Retina (tissue), 1 donor: ENCODE results near the gene TMEM245.
"Not testable (repeated sequence)": the region's sequence is repeated elsewhere in the genome, so short reads cannot be mapped to it uniquely, and the experiment has no call there.

Experiments used
- DNase-seq: peaks from one replicate; pipeline ENCODE4 v3.0.0-alpha.2; 2016

Gene TMEM245

DNA sequence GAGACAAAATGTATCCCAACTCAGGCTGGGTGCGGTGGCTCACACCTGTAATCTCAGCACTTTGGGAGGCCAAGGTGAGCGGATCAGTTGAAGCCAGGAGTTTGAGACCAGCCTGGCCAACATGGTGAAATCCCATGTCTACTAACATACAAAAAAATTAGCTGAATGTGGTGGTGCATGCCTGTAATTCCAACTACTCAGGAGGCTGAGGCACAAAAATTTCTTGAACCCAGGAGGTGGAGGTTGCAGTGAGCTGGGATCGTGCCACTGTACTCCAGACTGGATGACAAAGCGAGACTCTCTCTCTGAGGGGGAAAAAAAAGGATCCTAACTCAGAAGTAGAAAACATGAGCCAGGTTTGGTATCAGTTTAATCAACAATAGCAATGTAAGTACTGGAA is 66.6 kb downstream of the TMEM245 start:
- DNase-seq, result not testable (repeated sequence)

- no peak for DNase-seq
Observed at GRCh38 chr9:109052416-109052815, 67.3 kb downstream of the TMEM245 start.

- no peak for DNase-seq
Observed at GRCh38 chr9:109051733-109052132, 68.0 kb downstream of the TMEM245 start.

DNA sequence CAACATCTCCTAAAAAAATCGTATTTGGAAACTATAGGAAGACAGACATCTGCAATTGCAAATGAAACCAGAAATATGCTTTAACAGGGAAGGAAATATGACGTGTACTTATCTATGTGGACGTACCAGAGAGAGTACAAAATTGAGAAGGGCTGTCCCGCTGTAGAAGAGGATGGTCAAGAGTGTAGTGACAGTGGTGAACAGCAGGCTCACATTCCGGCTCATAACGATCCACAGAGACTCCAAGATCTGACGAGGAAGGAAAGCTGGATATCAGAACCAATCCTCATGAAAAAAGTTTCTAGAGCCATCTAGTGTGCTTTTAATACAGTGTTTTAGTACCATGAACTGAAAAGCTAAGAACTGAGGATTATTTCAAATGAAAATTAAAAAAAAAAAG is 69.3 kb downstream of the TMEM245 start:
- no peak for DNase-seq

- no peak for DNase-seq
Observed at GRCh38 chr9:109048822-109049221, 70.9 kb downstream of the TMEM245 start.

GRCh38 chr9:109047259-109047658 is 72.5 kb downstream of the TMEM245 start:
- DNase-seq, result no peak

- DNase-seq, result no peak
Observed at GRCh38 chr9:109046346-109046745, 73.4 kb downstream of the TMEM245 start.

DNA sequence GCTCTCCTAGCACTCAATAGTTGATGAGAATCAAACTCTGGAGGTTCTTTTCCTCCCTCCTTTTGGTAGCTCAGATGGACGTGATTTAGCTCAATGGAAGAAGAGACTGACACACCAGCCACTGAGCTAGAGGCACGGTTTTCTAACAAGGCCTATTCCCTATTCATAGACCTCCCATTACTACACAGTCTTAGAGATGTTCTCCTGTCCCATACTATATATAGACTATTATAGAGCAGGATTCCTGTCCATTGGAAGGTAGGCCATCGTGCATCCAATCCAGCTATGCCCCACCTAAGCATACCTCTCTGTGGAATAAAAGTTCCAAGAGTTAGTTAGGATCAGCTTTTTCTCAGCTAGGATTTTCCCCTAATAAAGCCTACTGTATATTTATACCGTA is 76.2 kb downstream of the TMEM245 start:
- no peak for DNase-seq

- no peak for DNase-seq
Observed at GRCh38 chr9:109040571-109040970, 79.2 kb downstream of the TMEM245 start.

- no peak for DNase-seq
Observed at GRCh38 chr9:109039539-109039938, 80.2 kb downstream of the TMEM245 start.

DNA sequence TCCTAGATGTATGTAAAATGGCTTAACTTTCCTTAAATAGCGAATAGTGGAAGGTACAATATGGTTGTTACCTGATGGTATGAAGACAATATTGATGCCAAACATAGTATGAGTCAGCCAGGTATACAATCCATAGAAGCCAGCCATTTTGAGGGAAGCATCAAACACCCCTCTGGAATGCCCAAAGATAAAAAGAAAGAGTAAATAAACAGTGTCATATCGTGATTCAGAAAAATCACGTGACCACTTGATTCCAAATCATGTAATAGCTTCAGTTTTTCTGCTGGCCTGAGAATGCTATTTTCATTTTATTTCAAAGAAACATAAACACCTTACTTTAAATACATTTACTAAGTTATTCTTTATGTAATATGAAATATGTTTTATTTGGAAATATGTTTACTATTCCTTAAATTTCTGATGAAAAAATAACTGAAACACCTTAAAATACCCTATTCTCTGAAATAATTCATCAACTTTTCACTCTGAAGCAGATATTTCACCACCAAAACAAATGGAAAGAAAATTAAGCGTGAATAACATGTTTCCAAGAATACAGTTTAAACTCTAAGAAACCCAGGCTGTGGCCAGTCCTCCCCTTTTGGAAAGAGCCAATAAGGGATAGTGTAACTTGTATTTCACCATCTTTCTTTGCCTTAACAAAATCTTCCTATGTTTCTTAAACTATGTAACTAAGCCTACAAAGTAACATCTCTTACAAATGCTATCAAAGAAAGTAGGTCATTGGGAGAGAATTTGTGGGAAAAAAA is 81.6 kb downstream of the TMEM245 start:
- DNase-seq, result no peak

- no peak for DNase-seq
Observed at GRCh38 chr9:109036744-109037680, 82.7 kb downstream of the TMEM245 start.

DNA sequence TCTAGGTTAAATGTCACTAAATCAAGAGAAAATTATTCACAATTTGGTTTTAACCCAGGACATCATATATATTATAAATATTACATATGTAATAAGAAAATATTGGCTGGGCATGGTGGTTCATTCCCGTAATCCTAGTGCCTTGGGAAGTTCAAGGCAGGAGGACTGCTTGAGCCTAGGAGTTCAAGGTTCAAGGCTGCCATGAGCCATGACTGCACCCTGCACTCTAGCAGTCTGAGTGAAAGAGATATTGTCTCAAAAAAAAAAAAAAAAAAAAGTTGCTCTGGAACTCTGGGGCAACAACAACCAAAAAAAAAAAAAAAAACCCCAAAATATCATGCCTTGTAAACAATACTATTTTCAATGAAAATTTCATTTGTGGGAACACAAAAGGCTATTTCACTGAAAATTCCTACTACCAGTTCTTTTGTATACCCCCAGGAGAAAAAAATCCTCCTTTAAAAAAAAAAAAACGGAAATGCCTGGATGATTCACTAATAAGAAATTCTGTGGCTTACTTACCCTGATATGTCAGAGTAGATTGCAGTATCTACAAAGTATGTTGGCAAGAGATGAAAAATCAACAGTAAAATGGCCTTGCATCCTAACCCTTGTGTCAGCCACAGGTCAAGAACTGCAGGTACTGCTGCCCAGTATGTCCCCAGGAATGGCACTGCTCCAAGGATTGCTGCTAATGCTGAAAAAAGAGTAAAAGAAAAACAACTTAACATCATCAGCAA is 83.9 kb downstream of the TMEM245 start:
- DNase-seq, result no peak

GRCh38 chr9:109033941-109034700 is 85.6 kb downstream of the TMEM245 start:
- no peak for DNase-seq

DNA sequence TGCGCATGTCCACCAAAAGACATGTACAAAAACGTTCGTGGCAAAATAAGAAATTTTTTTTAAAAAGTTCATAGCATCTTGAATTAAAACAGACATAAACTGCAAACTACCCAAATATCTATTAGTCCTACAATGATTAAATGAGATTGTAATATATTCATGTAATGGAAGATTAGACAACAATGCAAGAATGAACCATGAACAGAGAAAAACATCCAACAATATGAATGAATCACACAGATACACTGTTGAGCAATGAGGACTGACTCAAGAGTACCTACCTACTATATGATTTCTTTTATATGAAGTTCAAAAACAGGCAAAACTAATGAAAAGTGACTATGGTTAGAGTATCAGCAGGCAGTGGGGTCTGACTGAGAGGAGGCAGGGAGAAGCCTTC is 88.5 kb downstream of the TMEM245 start:
- no peak for DNase-seq

DNA sequence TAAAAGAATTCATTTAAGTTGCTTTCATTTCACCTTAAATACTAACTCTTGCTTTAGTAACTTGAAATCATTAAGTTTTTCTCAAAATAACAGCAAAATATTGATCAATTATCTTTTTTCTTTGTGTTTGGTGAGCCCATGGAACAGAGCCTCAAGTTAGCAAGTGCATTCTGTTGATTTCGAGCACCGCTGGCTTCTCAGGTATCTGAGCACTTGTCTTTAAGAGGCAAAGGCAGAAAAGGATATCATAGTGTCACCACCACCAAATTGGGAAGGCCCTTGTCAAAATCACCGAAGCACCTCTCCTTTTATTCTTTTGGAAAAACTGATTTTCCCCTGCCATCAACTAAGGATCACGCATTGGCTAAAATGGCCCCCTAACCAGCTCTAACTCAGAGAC is 89.3 kb downstream of the TMEM245 start:
- no peak for DNase-seq

DNA sequence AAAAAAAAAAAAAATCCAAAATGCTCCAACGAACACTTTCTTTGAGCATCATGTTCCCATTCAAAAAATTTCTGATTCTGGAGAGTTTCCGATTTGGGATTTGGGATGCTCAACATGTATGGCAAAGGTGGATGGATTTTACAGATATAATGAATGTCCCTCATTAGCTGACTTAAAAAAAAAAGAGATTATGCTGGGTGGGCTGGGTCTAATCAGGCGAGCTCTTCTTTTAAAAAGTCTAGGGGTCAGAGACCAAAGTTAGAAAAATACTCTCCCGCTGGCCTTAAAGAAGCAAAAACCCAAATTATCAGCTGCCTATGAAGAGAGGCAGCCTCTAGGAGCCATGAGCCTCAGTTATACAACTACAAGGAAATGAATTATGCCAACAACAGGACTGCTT is 91.3 kb downstream of the TMEM245 start:
- no peak for DNase-seq

DNA sequence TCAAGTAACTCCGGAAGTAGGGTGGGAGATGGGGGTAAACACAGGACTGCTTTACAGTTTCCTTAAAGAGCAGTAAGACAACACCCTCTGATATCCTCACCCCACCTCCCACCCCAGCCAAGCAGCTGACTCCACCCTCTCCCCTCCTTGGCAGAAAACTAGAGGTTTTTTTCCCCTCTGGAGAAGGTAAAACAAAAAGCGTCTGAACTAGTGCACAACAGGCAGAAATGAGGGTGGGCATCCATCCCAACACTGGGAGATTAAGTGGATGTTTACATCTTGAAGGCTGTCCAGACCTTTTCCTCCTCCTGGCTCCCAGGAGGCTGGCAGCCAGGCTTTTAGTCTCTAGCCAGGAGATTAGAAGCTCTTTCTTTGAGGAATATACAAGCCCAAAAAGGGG is 92.6 kb downstream of the TMEM245 start:
- DNase-seq, result peak; percentile 9

- no peak for DNase-seq
Observed at GRCh38 chr9:109026306-109026705, 93.4 kb downstream of the TMEM245 start.

DNA sequence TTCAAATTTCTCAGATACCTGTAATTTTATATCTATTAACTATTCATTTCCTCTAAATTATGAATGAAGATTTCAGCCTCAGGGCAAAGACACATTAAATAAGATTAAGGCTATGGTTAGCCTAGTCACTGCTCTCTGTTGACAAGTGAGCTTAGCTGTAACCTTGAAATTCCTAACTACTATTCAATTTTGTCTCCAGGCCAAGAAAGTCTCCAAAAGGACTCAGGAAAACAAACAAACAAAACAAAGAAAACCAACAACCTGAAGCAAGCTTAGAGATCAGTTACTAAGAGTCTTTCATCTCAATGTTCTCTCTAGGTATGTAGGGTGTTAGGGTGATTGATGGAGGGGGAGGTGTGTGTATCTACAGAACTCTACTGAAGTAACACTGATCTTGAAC is 96.9 kb downstream of the TMEM245 start:
- no peak for DNase-seq

DNA sequence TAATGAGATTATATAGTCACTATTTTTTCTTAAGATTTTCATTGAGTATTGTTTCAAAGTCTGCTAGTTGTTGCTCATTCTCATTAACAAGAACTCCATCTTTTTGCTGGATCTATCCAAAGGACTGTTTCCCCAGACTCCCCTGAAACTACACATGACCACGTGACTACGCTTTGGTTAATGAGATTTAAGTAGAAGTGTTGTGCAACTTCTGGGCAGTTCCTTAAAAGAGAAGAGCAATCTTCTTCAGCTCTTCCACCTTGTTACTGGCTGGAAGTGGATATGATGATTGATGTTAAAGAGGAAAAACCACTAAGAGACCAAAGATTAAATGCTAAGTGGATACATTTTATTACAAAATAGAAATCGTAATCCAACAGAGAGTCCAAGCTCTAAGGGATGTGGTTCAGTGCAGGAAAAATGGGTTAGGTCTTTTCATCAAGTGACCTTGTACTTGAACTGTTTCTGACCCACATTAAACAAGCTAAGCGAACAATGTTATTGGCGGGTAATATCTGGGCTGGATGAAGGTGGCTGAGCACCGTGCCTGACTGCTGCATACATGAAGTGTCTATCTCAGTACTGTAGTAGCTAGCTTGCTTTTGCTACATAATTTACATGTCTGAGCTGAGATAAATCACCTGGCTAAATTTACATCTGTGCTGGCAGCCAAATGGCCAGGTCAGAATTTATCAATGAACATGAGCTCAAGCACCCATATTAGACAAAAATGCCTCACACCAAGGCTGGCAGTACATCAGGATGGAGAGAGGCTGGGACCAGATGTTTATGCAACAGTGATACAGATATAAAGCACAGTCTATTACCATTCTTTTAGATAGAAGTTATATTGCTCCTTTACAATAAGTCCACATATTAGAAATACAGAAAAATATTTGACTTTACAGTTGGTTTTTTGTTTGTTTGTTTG is 98.9 kb downstream of the TMEM245 start:
- DNase-seq, result no peak
